Measurements from ENCODE around the gene ABCC1. TPM values are rescaled to one million over a fixed set of nuclear protein-coding genes. Genes with fewer than 3 reads are reported as not detected.
A peak's percentile ranks its signal among the peaks of the same experiment; 100 is the strongest.

ABCC1 gene
- total and polyA plus RNA-seq, 2 donors, result 11.6 to 18.1 TPM

DNA sequence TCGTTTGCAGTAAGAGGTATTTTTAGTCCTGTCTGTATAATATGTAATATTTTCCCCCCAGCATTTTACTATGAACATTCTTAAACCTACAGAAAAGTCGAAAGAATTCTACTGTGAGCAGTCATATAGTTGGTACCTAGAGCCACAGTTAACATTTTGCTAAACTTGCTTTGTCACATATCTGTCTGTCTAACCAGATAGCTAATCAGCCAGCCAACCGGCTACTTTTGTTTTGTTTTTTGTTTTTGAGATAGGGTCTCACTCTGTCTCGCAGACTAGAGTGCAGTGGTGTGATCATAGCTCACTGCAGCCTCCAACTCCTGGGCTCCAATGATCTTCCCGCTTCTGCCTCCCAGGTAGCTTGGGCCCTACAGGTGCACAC lies 73.3 kb downstream of the ABCC1 start:
- Histone ChIP-seq H3K4me3 (ENCODE audit: low read length in 2 of 2) (no peak overlapping the region), H3K4me1 (ENCODE audit: control insufficient read depth in 2 of 2, insufficient read depth in 2 of 2, low read length in 2 of 2) (peaks cover 0 to 8% of the 10 kb centered on the region in 2 donors), H3K9me3 (ENCODE audit: control insufficient read depth in 2 of 2, insufficient read depth in 1 of 2, low read length in 1 of 2) (no peaks in the 10 kb centered on the region), H3K27me3 (ENCODE audit: control insufficient read depth in 2 of 2, insufficient read depth in 1 of 2, low read length in 1 of 2) (no peaks in the 10 kb centered on the region), H3K36me3 (ENCODE audit: control insufficient read depth in 2 of 2, insufficient read depth in 2 of 2, low read length in 1 of 2) (peaks cover 36 to 40% of the 10 kb centered on the region in 2 donors), H3K27ac (ENCODE audit: low read depth in 1 of 2, low read length in 1 of 2) (no peak overlapping the region)
- no peak for DNase-seq (ENCODE audit: low read depth in 6 of 9, low spot score in 9 of 9)
- 93% methylated on average over 5 of the region's 5 CpGs for WGBS

DNA sequence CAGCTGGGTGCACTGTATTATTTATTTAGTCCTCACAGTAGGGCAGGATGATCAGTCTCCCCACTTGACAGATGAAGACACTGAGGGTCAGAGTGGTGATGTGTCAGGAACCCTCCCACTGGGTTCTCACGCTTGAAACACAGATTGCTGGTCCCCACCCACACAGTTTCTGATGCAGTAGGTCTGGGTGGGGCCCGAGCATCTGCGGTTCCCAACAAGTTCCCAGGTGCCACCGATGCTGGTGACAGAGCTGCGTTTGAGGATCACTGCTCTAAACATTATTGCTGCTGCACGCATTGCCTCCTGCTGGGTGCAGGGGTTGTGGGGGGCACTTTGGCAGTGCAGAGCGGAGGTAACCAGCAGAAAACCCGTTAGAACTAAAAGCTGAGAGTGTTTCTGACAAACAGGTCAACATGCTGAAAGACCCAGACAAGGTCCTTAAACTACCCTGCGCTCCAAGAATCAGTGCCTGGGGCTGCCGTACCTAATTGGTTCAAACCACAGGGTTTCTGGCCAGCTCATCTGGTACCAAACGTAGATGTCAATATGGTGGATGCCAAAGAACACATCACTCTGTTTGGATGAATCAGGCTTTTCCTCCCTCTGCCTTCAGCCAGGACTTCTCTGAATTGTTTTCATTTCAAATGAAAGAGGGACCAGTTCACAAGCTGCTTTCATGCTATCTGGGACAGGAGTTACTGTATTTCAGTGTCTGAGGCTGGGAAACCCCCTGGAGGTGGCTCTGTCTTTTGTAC lies 76.0 kb downstream of the ABCC1 start:
- Histone ChIP-seq H3K4me3 (ENCODE audit: low read length in 2 of 2) (no peak overlapping the region), H3K9me3 (ENCODE audit: control insufficient read depth in 2 of 2, insufficient read depth in 1 of 2, low read length in 1 of 2) (no peaks in the 10 kb centered on the region), H3K36me3 (ENCODE audit: control insufficient read depth in 2 of 2, insufficient read depth in 2 of 2, low read length in 1 of 2) (peaks cover 19 to 24% of the 10 kb centered on the region in 2 donors), H3K27ac (ENCODE audit: low read depth in 1 of 2, low read length in 1 of 2) (peak overlapping the region in 1 of 2 donors; percentile 32), H3K4me1 (ENCODE audit: control insufficient read depth in 2 of 2, insufficient read depth in 2 of 2, low read length in 2 of 2) (peaks cover 0 to 8% of the 10 kb centered on the region in 2 donors), H3K27me3 (ENCODE audit: control insufficient read depth in 2 of 2, insufficient read depth in 1 of 2, low read length in 1 of 2) (no peaks in the 10 kb centered on the region)
- 92% methylated on average over 11 of the region's 11 CpGs for WGBS
- DNase-seq (ENCODE audit: low read depth in 6 of 9, low spot score in 9 of 9), result no peak

DNA sequence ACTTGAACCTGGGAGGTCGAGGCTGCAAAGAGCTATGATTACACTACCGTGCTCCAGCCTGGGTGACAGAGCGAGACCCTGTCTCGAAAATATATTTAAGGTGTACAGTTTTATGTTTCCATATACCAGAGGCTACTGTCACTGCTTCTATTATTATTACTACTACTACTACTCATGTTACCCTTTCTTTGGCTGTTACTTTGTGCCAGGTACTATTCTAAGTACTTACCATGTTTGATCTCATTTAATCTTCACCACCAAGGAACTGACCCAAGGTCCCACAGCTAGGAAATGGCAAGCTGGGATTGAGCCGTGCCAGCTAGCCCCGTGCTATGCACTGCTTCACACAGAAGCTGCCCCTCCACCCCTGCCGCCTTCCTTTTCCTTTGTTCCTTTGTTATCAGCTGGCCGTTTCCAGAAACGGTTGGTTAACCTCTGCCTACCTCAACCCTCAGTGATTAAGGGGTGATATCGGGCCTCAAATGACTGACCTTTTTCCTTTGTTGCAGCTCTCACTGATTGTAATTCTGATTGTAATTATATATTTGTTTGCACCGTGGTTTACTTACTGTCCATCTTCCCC lies 78.4 kb downstream of the ABCC1 start:
- no peak overlapping the region for H3K4me3 ChIP-seq (ENCODE audit: low read length in 2 of 2)
- WGBS, result 94% methylated on average over 11 of the region's 11 CpGs
- peaks cover 10 to 23% of the 10 kb centered on the region in 2 donors for H3K36me3 ChIP-seq (ENCODE audit: control insufficient read depth in 2 of 2, insufficient read depth in 2 of 2, low read length in 1 of 2)
- H3K27ac ChIP-seq (ENCODE audit: low read depth in 1 of 2, low read length in 1 of 2), result no peak overlapping the region
- no peaks in the 10 kb centered on the region for H3K4me1 ChIP-seq (ENCODE audit: control insufficient read depth in 2 of 2, insufficient read depth in 2 of 2, low read length in 2 of 2)
- no peak for DNase-seq (ENCODE audit: low read depth in 6 of 9, low spot score in 9 of 9)
- H3K9me3 ChIP-seq (ENCODE audit: control insufficient read depth in 2 of 2, insufficient read depth in 1 of 2, low read length in 1 of 2), result no peaks in the 10 kb centered on the region
- H3K27me3 ChIP-seq (ENCODE audit: control insufficient read depth in 2 of 2, insufficient read depth in 1 of 2, low read length in 1 of 2), result no peaks in the 10 kb centered on the region

DNA sequence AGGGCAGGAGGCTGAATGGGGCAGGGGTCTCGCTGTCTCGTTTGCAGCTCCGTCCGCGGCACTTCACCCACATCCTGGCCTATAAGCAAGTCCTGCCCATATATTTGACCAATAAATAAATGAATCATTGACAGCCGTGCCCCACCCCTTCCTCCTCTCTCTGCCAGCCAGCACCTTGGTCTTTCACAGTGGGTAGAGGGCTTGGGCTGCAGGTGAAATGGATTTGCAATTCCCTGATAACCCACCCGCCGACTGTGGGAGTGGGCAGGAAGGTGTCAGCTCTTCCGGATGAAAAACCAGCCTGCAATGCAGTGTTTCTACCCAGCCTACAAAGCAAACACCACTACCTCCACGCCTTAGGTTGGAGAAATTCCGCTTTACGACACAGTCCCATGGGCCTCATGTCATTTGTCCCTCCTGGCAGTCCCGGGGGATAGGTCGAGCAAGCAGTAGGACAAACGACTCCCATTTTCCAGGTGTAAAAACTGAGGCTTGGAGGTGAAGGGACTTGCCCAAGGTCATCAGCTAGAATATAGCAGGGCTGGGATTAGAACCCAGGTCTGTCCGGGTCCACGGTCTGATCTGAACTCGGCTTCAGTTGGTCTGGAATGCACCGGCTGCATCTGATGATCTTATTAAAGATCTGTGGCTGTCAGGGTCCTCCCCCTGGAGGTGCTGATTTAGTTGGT lies 79.0 kb downstream of the ABCC1 start:
- Histone ChIP-seq H3K36me3 (ENCODE audit: control insufficient read depth in 2 of 2, insufficient read depth in 2 of 2, low read length in 1 of 2) (peaks cover 10 to 28% of the 10 kb centered on the region in 2 donors), H3K27me3 (ENCODE audit: control insufficient read depth in 2 of 2, insufficient read depth in 1 of 2, low read length in 1 of 2) (no peaks in the 10 kb centered on the region), H3K27ac (ENCODE audit: low read depth in 1 of 2, low read length in 1 of 2) (no peak overlapping the region), H3K4me3 (ENCODE audit: low read length in 2 of 2) (no peak overlapping the region), H3K9me3 (ENCODE audit: control insufficient read depth in 2 of 2, insufficient read depth in 1 of 2, low read length in 1 of 2) (no peaks in the 10 kb centered on the region), H3K4me1 (ENCODE audit: control insufficient read depth in 2 of 2, insufficient read depth in 2 of 2, low read length in 2 of 2) (peaks cover 0 to 4% of the 10 kb centered on the region in 2 donors)
- no peak for DNase-seq (ENCODE audit: low read depth in 6 of 9, low spot score in 9 of 9)
- 93% methylated on average over 19 of the region's 19 CpGs for WGBS

DNA sequence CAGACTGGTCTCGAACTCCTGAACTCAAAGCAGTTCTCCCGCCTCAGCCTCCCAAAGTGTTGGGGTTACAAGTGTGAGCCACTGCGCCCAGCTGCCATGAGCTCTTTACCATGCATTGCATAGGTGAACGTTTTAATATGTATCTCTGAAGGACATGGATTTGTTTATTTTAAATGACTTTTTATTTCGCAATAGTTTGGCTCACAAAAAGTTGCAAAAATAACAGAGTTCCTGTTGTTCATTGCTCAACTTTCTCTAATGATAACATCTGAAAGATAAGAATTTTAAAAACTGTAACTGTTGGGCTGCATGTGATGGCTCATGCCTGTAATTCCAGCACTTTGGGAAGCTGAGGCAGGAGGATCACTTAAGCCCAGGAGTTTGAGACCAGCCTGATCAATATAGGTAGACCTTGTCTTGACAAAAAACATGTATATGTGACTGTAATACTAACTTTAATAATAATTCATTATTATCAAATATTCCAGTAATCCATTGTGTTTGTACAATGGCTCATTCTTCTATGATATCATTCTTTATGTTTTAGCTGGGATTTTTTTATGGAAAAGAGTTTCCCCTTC lies 80.1 kb downstream of the ABCC1 start:
- Histone ChIP-seq H3K27me3 (ENCODE audit: control insufficient read depth in 2 of 2, insufficient read depth in 1 of 2, low read length in 1 of 2) (no peaks in the 10 kb centered on the region), H3K36me3 (ENCODE audit: control insufficient read depth in 2 of 2, insufficient read depth in 2 of 2, low read length in 1 of 2) (peaks cover 10 to 32% of the 10 kb centered on the region in 2 donors), H3K4me3 (ENCODE audit: low read length in 2 of 2) (no peak overlapping the region), H3K4me1 (ENCODE audit: control insufficient read depth in 2 of 2, insufficient read depth in 2 of 2, low read length in 2 of 2) (peaks cover 0 to 4% of the 10 kb centered on the region in 2 donors), H3K9me3 (ENCODE audit: control insufficient read depth in 2 of 2, insufficient read depth in 1 of 2, low read length in 1 of 2) (no peaks in the 10 kb centered on the region), H3K27ac (ENCODE audit: low read depth in 1 of 2, low read length in 1 of 2) (no peak overlapping the region)
- DNase-seq (ENCODE audit: low read depth in 6 of 9, low spot score in 9 of 9), result no peak
- WGBS, result 96% methylated on average over 5 of the region's 5 CpGs

DNA sequence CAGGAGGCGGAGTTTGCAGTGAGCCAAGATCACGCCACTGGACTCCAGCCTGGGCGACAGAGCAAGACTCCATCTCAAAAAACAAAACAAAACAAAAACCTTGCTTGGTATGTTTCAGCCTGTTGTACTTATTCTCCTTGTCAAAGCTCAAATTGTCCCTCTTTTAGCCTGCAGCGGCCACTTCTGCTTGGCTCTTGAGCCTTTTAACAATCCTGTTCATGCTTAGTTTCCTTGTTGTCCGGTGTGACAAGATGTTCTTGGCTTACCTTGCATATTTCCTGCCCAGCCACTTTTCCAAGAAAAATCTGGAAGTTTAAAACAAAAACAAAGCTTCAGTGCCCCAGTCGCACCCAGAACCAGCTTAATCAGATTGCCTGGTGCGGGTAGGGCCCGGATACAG lies 81.0 kb downstream of the ABCC1 start:
- 95% methylated on average over 8 of the region's 8 CpGs for WGBS
- H3K9me3 ChIP-seq (ENCODE audit: control insufficient read depth in 2 of 2, insufficient read depth in 1 of 2, low read length in 1 of 2), result no peaks in the 10 kb centered on the region
- no peak for DNase-seq (ENCODE audit: low read depth in 6 of 9, low spot score in 9 of 9)
- peaks cover 0 to 4% of the 10 kb centered on the region in 2 donors for H3K4me1 ChIP-seq (ENCODE audit: control insufficient read depth in 2 of 2, insufficient read depth in 2 of 2, low read length in 2 of 2)
- H3K4me3 ChIP-seq (ENCODE audit: low read length in 2 of 2), result no peak overlapping the region
- H3K27ac ChIP-seq (ENCODE audit: low read depth in 1 of 2, low read length in 1 of 2), result no peak overlapping the region
- H3K27me3 ChIP-seq (ENCODE audit: control insufficient read depth in 2 of 2, insufficient read depth in 1 of 2, low read length in 1 of 2), result no peaks in the 10 kb centered on the region
- peaks cover 17 to 34% of the 10 kb centered on the region in 2 donors for H3K36me3 ChIP-seq (ENCODE audit: control insufficient read depth in 2 of 2, insufficient read depth in 2 of 2, low read length in 1 of 2)

DNA sequence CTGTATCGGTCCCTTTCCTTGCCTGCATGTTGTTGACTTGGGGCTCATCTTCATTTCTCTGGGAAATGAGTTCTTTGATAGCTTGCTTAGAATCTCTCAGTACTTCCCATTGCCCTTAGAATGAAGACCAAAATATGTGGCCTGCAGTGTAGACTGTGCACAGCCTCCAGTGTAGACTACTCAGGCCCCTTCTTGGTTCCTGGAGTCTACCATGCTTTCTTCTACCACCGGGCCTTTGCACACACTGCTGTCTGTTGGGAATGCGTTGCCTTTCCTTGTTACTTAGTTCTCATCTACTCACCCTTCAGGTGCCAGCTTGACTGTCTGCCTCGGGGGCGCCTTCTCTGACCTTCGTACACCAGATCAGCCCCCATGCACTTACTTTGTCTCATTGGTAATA lies 82.0 kb downstream of the ABCC1 start:
- 98% methylated on average over 6 of the region's 6 CpGs for WGBS
- DNase-seq (ENCODE audit: low read depth in 6 of 9, low spot score in 9 of 9), result no peak
- H3K27ac ChIP-seq (ENCODE audit: low read depth in 1 of 2, low read length in 1 of 2), result no peak overlapping the region

DNA sequence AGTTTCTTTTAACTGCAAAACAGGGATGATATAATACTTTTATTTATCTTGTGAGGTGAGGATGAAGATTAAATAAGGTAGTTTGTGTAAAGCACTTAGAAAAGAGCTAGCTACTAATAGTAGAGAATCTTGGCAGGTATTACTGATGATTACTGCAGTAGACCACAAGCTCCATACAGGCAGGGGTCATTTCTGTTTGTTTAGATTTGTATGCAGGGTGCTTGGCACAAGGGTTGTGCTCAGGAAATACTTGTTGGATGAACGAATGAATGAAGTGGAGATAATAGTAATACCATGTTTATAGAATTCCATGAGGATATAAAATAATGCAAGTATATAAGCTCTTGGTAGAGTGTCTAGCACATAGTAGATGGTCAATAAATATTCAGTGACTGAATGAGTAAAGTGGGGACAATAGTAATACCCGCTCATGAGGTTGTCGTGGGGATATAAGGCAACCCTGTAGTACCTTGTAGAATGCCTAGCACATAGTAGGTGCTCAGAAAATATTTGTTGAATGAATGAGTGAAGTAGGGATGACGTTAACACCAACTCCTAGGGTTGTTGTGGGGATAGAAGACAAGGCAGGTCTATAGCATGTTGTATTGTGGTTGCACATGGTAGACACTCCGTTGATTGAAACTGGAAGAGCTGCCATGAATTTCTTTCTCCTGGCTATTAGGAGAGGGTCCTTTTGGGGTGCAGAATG lies 83.0 kb downstream of the ABCC1 start:
- no peak for DNase-seq (ENCODE audit: low read depth in 6 of 9, low spot score in 9 of 9)
- Histone ChIP-seq H3K27me3 (ENCODE audit: control insufficient read depth in 2 of 2, insufficient read depth in 1 of 2, low read length in 1 of 2) (no peaks in the 10 kb centered on the region), H3K4me3 (ENCODE audit: low read length in 2 of 2) (no peak overlapping the region), H3K27ac (ENCODE audit: low read depth in 1 of 2, low read length in 1 of 2) (no peak overlapping the region), H3K36me3 (ENCODE audit: control insufficient read depth in 2 of 2, insufficient read depth in 2 of 2, low read length in 1 of 2) (peaks cover 34 to 49% of the 10 kb centered on the region in 2 donors), H3K9me3 (ENCODE audit: control insufficient read depth in 2 of 2, insufficient read depth in 1 of 2, low read length in 1 of 2) (no peaks in the 10 kb centered on the region), H3K4me1 (ENCODE audit: control insufficient read depth in 2 of 2, insufficient read depth in 2 of 2, low read length in 2 of 2) (peaks cover 0 to 4% of the 10 kb centered on the region in 2 donors)
- WGBS, result 97% methylated on average over 5 of the region's 5 CpGs

More for the DNA sequence above, 82.0 kb downstream of the ABCC1 start:
- Histone ChIP-seq H3K4me3 (ENCODE audit: low read length in 2 of 2) (no peak overlapping the region), H3K4me1 (ENCODE audit: control insufficient read depth in 2 of 2, insufficient read depth in 2 of 2, low read length in 2 of 2) (peaks cover 0 to 4% of the 10 kb centered on the region in 2 donors), H3K9me3 (ENCODE audit: control insufficient read depth in 2 of 2, insufficient read depth in 1 of 2, low read length in 1 of 2) (no peaks in the 10 kb centered on the region), H3K27me3 (ENCODE audit: control insufficient read depth in 2 of 2, insufficient read depth in 1 of 2, low read length in 1 of 2) (no peaks in the 10 kb centered on the region), H3K36me3 (ENCODE audit: control insufficient read depth in 2 of 2, insufficient read depth in 2 of 2, low read length in 1 of 2) (peaks cover 24 to 43% of the 10 kb centered on the region in 2 donors)
